Hindlimb muscle (tissue), 1 donor: Measurements from ENCODE around the gene GNPTAB. TPM values are rescaled to one million over a fixed set of nuclear protein-coding genes. Genes with fewer than 3 reads are reported as not detected.
"Not testable (repeated sequence)": the region's sequence is repeated elsewhere in the genome, so short reads cannot be mapped to it uniquely, and the experiment has no call there.

ENCODE experiments used
- DNase-seq: peaks from one replicate; pipeline ENCODE4 v3.0.0-alpha.2; 2013
- polyA plus RNA-seq: library from polyadenylated mRNA; unstranded; fragments of 120-200 nt; gene quantifications from one replicate; pipeline ENCODE4 v1.2.1, GENCODE V29; 2013; ENCODE audit not compliant: insufficient read length

The GNPTAB gene
- 18.1 TPM for polyA plus RNA-seq

DNA sequence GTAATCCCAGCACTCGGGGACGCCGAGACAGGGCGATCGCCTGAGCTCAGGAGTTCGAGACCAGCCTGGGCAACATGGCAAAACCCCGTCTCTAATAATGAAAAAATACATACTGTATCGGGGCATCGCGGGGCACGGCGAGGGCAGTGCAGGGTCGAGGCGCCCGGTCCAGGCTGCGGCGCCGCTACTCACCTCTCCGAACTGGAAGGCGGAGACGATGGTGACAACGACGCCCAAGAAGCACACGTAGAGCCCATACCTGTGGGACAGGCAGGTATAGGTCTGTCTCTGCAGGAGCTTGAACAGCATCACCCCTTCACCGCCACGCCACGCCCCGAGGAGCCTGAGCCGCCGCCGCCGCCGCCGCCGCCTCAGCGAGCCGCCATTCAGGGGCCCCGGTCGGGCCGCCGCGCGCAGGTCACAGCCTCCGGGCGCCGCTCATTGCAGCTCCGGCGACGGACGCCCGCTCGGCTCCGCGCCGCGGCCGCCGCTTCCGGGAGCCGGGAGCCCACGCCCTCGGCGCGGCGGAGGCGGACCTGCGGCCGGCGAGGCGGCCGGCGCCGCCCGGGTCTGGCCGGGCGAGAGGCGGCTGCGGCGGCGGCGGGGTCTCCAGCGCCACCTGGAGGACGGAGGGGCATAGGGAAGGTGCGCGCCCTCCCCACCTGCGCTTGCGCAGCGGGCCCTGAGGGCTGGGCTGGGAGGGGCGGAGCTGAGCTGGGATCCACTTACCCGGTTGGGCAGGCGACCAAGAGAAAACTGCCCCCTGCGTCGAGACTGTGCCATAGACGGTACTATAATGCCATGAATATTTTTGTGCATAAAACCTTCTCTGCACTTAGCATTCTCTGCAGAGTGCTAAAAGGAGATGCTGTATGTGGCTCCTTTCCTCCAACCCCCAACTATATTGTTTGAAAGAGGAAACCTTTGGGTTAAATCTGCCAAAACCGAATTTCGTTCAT lies at the start of gene GNPTAB:
Gene GNPTAB (minus strand): TSS at position 593 of the 959 bp plus-strand sequence. CDS start 284 bp downstream, at position 309.
- peak; percentile 90 for DNase-seq

DNA sequence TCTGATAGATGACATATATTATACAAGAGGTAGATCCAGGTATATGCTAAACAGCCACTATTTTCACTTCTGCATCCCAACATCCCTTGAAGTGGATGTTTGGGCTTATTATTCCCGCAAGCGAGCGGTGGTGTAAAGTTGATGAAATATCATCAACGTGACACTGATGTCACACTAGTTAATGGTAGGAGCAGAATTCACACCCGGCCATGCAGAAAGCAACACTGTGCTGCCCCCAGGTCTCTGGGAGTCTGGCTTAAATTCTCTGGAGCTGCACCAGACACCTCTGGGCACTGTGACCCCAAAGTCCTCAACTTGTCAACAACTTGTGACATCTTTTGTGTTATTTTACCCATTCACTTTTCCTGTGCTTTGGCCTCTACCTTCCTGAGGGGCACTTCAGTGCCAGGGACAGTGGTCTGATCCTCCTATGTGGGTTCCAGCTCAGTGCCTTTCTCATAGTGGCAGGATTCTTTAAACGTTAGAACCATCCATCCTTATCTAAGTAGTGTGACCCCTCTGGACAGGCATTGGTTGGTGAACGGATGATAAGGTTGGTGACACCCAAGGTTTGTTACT lies 47.6 kb upstream of the GNPTAB start:
- DNase-seq: no peak

DNA sequence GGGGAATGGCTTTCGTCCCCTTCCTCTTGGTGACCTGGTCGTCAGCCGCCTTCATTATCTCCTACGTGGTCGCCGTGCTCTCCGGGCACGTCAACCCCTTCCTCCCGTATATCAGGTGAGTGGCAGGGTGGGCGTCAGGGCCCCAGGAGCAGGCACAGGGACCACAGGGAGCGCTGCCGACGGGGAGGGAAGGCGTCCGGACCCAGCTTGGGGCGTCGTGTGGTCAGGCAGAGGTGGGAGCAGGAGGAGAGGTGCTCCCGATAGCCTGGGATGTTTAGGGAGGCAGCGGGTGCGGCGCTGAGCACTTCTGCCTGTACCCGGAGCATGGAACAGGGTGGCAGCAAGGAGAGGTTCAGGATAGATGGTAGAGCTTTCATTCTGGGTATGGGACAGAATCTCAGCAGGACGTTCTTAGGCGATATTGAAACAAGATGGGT lies 47.1 kb upstream of the GNPTAB start:
- no peak for DNase-seq

DNA sequence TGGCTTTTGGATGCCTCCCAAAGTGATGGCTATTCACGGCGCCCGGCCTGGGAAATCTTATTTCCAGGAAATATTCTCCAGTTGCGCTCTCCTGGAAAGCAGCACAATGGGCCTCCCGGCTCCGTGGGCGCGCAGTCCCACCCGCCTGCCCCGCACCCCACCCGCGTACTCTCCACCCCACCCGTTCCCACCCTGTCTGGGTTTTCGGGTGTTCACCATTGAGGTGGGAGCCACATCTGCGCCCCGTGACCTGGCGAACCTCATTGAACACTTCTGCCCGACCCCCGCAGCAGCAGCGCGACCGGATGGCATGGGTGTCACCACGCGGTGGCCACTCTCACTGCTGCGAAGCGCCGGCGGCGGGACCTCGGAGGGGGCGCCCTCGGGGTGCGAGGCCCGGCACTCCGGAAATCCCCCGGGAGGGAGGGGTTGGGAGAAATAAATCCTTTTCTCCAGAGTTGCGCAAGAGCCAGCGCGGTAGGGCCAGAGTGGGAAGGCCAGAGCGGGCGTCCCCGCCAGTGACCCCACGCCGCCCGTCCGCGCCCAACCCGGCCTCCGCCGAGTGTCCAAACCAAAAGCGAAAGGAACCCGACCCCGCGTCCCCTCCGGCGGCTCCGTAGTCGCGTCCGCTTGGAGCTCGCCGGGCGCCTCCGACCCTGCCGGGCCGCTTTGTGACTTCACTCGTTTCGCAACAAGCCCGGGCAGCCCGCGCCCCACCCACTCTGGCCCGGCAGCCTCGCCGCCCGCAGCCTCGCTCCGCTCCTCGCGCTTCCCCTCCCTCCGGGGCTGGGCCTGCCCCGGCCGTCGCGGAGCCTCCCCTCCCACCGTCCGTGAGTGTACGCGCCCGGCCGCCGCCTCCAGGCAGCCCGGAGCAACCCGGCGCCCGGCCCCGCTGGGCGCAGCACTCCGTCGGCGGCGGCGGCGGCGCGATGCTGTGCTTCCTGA lies 46.4 kb upstream of the GNPTAB start, which contains the start of gene DRAM1:
Gene DRAM1 (plus strand): TSS at position 720 of the 945 bp plus-strand sequence. CDS start 210 bp downstream, at position 930.
- DNase-seq: peak; percentile 89

DNA sequence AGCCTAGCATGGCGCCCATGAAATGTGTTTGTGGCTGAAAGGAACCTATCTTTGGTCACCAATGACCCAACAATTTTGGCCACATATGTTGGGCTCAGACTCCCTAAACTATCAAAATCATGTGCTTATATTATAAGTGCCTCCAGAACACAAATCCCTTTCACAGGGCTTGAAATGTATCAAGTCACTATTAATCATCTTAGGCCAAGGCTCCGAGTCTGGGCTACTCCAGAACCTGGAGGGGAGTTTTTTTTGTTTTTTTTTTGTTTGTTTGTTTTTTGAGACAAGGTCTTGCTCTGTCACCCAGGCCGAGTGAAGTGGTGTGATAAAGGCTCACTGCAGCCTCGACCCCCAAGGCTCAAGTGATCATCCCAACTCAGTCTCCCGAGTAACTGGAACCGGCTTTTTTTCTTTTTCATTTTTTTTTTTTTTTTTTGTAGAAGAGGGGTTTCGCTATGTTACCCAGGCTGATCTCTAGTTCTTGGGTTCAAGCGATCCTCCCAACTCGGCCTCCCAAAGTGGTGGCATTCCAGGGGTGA lies 45.6 kb upstream of the GNPTAB start:
- no peak for DNase-seq

DNA sequence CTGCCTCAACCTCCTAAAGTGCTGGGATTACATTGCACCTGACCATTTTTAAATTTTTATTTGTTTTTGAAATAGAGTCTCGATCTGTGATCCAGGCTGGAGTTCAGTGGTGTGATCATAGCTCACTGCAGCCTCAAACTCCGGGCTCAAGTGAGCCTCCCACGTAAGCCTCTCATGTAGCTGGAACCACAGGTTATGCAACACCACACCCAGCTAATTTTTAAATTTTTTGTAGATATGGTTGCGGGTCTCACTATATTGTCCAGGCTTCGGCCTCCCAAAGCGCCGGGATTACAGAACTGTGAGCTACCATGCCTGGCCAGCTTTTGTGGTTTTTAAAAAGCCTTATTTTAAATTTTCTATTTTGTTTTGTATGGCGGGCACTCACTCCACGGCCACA lies 44.4 kb upstream of the GNPTAB start:
- no peak for DNase-seq

DNA sequence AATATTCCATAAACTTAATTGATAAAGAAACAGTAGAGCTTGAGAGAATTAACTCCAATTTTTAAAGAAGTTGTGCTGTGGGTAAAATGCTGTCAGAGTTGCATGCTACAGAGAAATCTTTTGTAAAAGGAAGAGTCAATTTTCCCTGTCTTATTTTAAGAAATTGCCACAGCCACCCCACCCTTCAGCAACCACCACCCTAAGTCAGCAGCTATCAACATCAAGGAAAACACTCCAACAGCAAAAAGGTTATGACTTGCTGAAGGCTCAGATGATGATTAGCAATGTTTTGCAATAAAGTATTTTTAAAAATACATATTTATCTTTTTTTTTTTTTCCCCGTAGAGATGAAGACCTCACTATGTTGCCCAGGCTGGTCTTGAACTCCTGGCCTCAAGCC lies 40.2 kb upstream of the GNPTAB start:
- DNase-seq: no peak

DNA sequence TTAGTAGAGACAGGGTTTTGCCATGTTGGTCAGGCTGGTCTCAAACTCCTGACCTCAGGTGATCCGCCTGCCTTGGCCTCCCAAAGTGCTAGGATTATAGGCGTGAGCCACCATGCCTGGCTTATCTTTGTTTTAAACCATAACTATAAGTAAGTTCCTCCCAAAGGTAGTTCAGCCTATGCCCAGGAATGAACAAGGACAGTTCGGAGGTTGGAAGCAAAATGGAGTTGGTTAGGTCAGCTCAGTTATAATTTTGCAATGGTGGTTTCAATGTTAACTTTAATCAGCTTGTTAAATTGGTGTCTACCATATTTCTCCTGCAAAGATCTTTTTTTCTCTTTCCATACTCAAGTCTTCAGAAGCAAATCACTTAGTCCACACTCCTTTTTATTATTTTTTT lies 36.9 kb upstream of the GNPTAB start:
- not testable (repeated sequence) for DNase-seq

DNA sequence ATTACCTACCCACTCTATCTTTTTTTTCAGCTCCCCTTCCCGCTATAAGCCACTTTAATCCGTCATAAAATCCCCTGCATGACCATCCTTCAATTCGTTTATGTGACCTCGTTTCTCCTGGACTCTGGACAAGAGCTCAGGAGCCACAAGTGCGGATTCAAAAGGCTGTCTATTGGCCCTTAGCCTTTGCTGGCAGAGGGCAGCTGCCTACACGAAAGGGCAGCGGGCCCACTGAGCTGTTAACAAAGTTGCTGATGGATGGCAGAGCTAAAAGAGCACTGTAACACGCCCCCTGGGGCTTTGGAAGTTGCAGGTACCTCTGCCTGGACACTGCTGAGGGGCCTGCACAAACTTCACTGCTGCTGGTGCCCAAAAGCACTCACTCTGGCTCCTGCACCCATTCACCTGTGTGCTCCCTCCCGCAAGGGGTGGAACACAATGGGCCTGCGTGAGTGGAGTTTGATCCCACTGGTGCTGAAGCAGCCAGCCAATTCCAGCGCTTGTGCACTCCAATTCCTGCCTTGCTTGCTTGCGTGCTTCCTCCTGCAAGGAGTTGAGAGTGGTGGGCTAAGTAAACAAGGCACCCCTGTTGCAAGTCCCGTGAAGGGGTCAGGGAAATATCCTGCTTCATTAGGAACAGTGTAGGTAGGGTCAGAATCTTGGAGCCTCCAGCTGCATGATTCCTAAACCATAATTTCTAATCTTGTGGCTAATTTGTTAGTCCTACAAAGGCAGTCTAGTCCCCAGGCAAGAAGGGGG lies 36.0 kb upstream of the GNPTAB start:
- DNase-seq: no peak

DNA sequence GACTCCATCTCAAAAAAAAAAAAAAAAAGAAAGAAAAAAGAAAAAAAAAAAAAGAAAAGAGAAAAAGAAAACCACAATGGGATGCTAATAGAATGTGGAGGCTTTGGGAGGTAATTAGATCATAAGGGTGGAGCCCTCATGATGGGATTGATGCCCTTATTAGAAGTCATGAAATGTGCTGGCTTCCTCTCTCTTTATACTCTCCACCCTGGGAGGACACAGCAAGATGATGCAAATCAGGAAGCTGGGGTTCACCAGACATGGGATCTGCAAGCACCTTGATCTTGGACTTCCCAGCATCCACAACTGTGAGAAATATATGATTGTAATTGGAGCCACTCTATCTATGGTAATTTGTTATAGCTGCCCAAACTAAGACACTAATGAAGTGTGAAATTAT lies 33.2 kb upstream of the GNPTAB start:
- DNase-seq: no peak

DNA sequence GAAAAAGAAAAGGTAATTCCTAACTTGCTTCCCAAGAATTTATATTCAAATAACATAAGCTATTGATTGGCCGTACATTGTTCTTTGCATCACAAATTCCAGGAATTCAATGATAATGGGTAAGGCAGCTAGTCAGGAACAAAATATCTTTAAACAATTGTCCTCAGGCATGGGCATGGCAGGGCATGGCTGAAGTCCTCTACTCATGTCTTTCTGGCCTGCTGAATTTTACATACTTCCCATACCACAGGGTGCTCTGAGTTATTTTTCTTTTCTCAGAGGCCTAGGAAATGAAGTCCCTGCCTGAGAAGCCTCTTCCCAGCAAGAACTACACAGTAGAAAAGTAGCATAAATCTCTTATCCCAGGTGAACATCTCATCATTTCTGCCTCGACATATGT lies 31.5 kb upstream of the GNPTAB start:
- DNase-seq: no peak

DNA sequence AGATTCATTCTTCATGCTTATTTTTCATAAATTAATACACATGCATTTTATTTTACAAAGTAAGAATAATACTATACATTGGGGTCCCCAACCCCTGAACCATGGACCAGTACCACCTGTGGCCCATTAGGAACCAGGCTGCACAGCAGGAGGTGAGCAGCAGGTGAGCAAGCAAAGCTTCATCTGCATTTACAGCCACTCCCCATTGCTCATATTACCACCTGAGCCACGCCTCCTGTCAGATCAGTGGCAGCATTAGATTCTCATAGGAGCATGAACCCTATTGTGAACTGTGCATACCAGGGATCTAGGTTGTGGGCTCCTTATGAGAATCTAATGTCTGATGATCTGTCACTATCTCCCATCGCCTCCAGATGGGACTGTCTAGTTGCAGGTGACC lies 30.9 kb upstream of the GNPTAB start:
- not testable (repeated sequence) for DNase-seq

DNA sequence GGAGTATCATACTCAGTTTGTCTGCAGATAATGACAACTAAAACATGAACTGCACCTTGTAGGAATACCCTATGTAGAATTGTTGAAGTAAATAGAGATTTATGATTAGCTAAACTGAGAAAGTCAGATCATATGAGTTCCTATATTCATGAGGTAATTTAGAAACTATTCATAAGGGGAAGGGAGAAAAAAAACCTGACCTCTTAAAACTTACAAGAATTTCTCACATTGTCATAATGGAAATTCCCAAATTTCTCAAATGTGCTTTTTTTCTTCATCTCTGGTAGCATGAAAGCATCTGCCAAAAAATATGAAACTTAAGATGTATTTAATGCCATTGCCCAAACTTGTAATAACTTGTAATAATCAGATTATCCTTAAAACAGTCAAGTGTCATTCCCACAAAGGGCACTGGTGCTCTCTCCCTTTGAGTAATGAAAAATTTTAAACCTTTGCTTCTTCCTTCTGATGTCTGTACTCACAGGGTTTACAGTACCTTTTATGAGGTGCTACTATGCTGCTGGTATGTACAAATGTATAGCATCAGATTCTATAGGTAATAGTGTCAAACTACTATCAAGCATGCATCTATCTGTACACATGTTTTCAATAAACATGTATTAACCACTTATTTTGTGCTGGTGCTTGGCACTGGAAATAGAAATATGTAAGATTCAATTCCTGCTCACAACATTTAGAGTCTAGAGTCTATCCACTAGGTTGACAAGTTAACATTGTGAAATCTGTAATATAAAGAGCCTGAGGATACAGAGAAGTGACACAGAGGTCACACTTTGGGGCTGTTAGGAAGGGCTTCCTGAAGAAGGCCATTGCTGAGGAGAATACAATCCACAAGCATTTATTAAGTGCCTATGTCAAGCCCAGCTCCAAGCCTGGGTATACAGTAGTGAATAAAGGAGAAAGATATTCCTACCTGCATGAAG lies 29.2 kb upstream of the GNPTAB start:
- no peak for DNase-seq

DNA sequence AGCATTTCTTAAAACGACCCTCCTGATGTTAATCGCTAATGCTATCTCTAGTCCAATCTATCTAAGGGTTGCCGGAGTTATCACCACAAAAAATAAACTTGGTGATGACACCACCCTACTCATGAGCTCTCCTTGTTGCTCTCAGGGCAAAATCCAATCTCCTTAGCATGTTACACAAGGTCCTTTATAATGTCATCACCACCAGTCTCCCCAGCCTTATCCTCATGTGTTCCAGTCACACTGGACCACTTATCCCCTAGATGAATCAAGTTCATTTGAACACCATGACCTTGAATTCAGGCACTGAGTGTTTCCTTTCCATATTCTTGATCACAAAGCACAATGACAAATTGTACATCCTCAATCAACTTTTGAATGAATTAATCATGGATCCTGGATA lies 27.6 kb upstream of the GNPTAB start:
- DNase-seq: no peak

DNA sequence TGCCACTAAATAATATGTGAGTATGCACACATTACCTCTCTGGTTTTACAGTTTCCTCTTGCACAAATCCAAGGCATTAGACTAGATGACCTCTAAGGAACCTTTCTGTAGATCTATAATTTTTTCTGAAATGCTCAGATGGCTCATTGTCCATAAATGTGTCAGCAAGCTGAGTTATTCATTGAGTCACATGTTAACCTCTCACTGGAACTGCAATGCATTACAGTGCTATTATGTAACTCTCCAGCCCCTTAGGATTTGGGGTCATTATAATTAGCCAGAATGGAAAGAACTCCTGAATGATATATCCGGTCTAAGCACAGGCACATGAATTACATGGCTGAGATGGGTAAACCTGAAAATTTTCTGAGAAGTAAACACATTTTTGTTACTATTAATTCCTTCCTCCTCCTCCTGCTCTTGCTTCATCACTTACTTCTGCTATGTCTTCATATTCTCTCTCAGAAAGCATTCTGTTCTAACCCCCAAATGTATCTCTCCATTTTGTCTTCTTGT lies 26.3 kb upstream of the GNPTAB start:
- peak; percentile 21 for DNase-seq

DNA sequence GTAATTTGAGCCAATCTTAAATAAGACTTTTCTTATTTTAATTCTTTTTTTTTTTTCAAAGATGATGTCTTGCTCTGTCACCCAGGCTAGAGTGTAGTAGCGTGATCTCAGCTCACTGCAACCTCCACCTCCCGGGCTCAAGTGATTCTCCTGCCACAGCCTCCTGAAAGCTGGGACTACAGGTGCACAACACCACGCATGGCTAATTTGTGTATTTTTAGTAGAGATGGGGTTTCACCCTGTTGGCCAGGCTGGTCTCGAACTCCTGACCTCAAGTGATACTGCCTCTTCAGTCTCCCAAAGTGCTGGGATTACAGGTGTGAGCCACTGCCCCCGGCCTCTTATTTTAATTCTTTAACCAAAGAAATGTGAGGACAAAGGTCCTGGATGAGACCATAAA lies 25.9 kb upstream of the GNPTAB start:
- not testable (repeated sequence) for DNase-seq

DNA sequence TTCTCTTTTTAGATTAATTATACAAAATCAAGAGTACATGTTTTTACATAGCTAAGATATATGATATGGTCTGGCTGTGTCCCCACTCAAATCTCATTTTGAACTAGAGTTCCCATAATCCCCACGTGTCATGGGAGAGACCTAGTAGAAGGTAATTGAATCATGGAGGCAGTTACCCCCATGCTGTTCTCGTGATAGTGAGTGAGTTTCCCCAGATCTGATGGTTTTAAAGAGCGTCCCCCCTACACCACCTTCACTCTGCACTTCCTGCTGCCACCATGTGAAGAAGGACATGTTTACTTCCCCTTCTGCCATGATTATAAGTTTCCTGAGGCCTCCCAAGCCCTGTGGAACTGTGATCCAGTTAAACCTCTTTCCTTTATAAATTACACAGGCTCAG lies 25.2 kb upstream of the GNPTAB start:
- no peak for DNase-seq

DNA sequence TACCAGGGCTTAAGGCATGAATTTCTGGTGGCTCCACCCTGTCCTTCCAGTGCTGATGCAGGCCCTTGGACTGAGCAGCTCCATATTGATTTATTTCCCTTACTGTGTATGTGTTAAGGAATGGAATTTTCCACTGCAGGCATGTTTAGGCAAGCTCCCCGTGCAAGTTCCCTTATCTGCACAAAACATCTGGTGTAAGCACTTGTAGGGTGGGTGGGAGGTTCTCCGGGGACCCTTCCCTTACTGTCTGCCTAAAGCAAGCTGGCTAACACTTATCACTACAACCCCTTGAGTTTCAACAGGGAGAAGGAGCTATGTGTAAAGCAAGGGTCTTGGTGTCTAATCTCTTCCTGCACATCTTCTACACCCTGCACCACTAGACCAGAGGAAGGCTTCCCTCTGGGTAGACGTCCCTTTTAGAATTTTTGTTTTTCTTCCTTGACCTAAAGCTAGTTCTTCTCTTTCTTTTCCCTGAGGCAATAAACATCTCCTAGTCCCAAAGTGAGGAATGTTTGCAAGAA lies 24.7 kb upstream of the GNPTAB start:
- DNase-seq: no peak

DNA sequence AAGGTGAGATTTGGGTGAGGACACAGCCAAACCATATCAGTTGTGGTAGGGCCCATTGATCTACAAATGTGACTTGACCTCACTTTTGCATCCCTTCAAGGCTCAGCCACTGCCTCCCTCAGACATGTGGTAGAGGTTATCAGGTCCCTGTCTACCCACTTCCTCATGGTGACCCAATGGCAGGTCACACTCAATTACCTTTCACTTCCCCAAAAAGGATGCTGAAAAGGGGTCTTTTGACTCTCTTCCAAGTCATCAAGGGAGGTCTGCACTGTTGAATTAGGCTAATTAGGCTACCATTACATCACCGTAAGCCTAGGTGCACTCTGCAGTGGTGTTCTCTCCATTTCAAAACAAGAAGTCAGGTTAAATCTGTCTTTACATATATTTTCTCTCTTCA lies 24.0 kb upstream of the GNPTAB start:
- DNase-seq: no peak

DNA sequence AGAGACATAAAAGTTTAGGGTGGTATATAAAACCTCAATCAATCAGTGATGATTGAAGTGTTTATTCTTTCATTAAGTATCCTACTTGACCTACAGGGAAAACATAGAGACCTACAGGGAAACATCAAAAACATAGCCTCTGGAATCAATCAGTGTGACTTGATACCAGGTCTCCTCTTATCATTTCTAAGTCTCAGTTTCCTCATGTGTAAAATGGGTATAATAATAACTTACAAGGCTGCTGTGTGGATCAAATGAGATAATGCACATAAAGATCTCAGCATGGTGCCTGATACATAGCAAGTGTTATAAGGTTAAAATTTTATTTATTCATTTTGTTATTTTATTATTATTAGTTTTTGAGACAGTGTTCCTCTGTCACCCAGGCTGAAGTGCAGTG lies 22.2 kb upstream of the GNPTAB start:
- no peak for DNase-seq
